ENCODE results near the gene DCC.

DNA sequence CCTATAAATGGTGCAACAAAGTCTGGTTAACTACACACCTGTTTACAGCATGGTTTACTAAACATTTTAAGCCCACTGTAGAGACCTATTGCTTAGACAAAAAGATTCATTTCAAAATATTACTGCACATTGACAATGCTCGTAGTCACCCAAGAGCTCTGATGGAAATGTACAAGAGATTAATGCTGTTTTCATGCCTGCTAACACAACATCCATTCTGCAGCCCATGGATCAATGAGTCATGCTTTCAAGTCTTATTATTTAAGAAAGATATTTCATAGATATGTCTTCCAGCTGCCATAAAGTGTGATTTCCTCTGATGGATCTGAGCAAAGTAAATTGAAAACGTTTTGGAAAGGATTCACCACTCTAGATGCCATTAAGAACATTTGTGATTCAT, 1103.3 kb downstream of the DCC start:
- no peak for TF ChIP-seq TAF1 (IDR thresholded peaks at IDR 0.05; ENCODE audit: borderline replicate concordance, low read depth, low read length)
- no peak for TF ChIP-seq FOXM1 (IDR thresholded peaks at IDR 0.05; ENCODE audit: low read depth)
- no peak for TF ChIP-seq SIN3A (IDR thresholded peaks at IDR 0.05; ENCODE audit: borderline replicate concordance, low read depth, low read length)
- no peak for TF ChIP-seq EP300 (IDR thresholded peaks at IDR 0.05; ENCODE audit: borderline replicate concordance in 1 of 2, low read depth in 1 of 2, low read length in 1 of 2)
- TF ChIP-seq USF2 (IDR thresholded peaks at IDR 0.05; ENCODE audit: borderline replicate concordance, low read depth, low read length), result no peak
- TF ChIP-seq POLR2AphosphoS5 (IDR thresholded peaks at IDR 0.05; ENCODE audit: low read depth, low read length), result no peak
- TF ChIP-seq, protein P1, sequence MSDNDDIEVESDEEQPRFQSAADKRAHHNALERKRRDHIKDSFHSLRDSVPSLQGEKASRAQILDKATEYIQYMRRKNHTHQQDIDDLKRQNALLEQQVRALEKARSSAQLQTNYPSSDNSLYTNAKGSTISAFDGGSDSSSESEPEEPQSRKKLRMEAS (IDR thresholded peaks at IDR 0.05; ENCODE audit: low read depth), result no peak
- no peak for TF ChIP-seq EZH2phosphoT487 (IDR thresholded peaks at IDR 0.05; ENCODE audit: borderline replicate concordance, low read depth)
- TF ChIP-seq REST (IDR thresholded peaks at IDR 0.05; ENCODE audit: low read depth, low read length), result no peak
